NCI-H1436 (cell line): Measurements from ENCODE around the gene SELPLG.
"Not testable (repeated sequence)": the region's sequence is repeated elsewhere in the genome, so short reads cannot be mapped to it uniquely, and the experiment has no call there.

Experiments
- DNase-seq: peaks from one replicate; lab custom pipeline; 2025; lab: John Stamatoyannopoulos, UW

SELPLG gene

GRCh38 chr12:108619369-108620160 lies 14.1 kb downstream of the SELPLG start:
- DNase-seq: no peak

GRCh38 chr12:108618953-108619274 lies 14.8 kb downstream of the SELPLG start:
- DNase-seq: not testable (repeated sequence)

GRCh38 chr12:108618079-108618952 lies 15.4 kb downstream of the SELPLG start:
- DNase-seq: peak; percentile 71

- no peak for DNase-seq
These were observed 16.5 kb downstream of the SELPLG start for GRCh38 chr12:108616941-108617858.

- no peak for DNase-seq
These were observed 17.3 kb downstream of the SELPLG start for GRCh38 chr12:108616359-108616758.

GRCh38 chr12:108615918-108616317 lies 17.8 kb downstream of the SELPLG start:
- DNase-seq: no peak

- no peak for DNase-seq
These were observed 19.1 kb downstream of the SELPLG start for GRCh38 chr12:108614639-108615038.

GRCh38 chr12:108614041-108614440 lies 19.7 kb downstream of the SELPLG start:
- DNase-seq: no peak

- DNase-seq: no peak
These were observed 20.1 kb downstream of the SELPLG start for GRCh38 chr12:108613548-108613947.

- no peak for DNase-seq
These were observed 20.9 kb downstream of the SELPLG start for GRCh38 chr12:108612788-108613282.

GRCh38 chr12:108611884-108612415 lies 21.7 kb downstream of the SELPLG start:
- DNase-seq: no peak

- DNase-seq: no peak
These were observed 22.7 kb downstream of the SELPLG start for GRCh38 chr12:108610856-108611605.

- no peak for DNase-seq
These were observed 23.3 kb downstream of the SELPLG start for GRCh38 chr12:108610336-108610815.

GRCh38 chr12:108609537-108610335 lies 24.0 kb downstream of the SELPLG start:
- no peak for DNase-seq

GRCh38 chr12:108608616-108609015 lies 25.1 kb downstream of the SELPLG start:
- DNase-seq: no peak

- DNase-seq: no peak
These were observed 25.6 kb downstream of the SELPLG start for GRCh38 chr12:108607981-108608600.

GRCh38 chr12:108606492-108606891 lies 27.2 kb downstream of the SELPLG start:
- DNase-seq: no peak

- no peak for DNase-seq
These were observed 27.8 kb downstream of the SELPLG start for GRCh38 chr12:108605690-108606406.
